Stimulated activated CD8-positive, alpha-beta memory T cell treated with anti-CD3 and anti-CD28 coated beads, Interleukin-12 subunit alpha, Interleukin-12 subunit beta, amount 100 ng/mL, for 4 hours (primary cell): Measurements from ENCODE around the gene CA6.
"Not testable (repeated sequence)": the region's sequence is repeated elsewhere in the genome, so short reads cannot be mapped to it uniquely, and the experiment has no call there.

Experiments
- DNase-seq: peaks from one replicate; pipeline ENCODE4 v3.0.0-alpha.2; 2020; ENCODE audit warnings: low read depth

CA6 gene

DNA sequence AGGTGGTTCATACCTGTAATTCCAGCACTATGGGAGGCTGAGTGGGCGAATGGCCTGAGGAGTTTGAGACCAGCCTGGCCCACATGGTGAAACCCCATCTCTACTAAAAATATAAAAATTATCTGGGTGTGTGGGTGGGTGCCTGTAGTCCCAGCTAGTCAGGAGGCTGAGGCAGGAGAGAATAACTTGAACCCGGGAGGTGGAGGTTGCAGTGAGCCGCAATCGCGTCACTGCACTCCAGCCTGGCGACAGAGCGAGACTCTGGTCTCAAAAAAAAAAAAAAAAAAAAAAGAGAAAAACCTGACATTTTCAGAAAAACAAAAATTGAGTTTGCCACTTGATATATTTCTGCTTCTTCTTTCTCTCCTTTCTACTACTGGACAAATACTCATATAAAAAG lies 24.3 kb downstream of the CA6 start:
- DNase-seq, result no peak

DNA sequence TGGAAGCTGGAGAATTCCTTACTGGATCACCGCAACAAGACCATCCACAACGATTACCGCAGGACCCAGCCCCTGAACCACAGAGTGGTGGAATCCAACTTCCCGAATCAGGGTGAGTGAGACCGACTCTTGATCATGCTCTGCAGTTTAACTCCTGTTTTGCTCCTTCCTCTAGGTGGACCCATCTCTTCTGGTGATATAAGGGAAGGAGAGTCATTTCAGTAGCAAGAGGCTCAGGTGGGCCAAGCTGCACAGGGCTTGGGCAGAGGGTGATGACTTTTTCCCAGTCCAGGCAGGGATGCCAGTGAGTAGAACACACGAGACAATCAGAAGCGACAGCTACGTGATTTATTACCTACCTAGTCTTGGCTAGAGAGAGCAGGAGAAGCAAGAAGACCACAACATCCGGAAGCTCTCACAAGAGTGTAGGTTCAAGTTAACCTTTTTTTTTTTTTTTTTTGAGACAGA lies 25.2 kb downstream of the CA6 start:
- no peak for DNase-seq

DNA sequence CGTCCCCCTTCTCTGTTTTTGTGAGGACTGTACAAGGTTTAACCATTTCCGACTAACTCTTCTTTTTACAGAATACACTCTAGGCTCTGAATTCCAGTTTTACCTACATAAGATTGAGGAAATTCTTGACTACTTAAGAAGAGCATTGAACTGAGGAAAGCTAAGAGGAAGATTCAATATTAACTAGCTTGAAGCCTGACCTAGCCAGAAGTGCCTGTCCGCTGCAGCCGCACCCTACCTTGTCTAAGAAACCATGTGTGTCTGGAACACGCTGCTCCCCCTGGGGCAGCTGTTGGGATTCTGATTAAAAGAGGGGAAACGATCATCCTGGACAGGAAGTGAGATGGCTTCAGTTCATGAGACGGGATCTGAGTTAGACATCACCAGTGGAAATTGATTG lies 28.9 kb downstream of the CA6 start:
- DNase-seq, result no peak

DNA sequence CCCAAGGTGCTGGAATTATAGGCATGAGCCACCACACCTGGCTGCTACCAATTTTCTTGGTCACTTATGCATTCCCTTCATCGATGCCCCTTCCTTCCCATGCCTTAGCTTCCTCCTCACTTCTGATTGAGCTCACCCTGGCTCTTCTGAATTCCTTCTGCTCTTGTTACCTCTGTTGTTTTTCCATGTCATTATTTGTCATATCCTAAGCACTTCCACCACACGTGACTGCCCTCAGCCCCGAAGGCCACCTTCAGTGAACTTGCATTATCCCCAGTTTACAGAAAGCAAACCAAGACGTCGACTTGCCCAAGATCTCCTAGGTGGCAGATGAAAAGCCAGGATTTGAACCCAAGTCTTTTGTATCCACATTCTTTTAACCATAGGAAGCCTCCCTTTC lies 30.7 kb downstream of the CA6 start:
- DNase-seq, result no peak

DNA sequence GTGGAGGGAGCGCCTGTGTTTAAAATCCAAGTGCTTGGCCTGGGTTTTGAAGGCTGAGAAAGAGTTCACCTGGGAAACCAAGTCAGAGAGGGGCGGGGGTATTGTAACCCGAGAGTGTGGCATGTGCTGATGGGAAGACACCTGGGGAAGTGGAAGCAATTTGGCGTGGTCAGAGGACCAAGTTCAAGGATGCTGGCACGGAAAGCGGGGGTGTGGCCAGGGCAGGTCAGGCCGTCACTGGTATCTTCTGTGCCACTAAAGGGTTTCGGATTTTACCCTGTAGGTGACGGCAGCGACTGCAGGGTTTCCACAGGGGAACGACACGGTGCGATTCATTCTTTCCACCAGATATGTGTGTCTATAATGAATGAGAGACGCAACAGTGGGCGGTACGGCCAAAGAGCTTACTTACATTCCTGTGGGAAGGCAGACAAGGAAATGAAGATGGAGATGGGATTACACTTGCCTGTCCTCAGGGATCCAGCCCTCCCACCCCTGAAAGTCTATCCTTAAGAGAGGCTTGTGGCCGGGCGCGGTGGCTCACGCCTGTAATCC lies 31.3 kb downstream of the CA6 start:
- no peak for DNase-seq

DNA sequence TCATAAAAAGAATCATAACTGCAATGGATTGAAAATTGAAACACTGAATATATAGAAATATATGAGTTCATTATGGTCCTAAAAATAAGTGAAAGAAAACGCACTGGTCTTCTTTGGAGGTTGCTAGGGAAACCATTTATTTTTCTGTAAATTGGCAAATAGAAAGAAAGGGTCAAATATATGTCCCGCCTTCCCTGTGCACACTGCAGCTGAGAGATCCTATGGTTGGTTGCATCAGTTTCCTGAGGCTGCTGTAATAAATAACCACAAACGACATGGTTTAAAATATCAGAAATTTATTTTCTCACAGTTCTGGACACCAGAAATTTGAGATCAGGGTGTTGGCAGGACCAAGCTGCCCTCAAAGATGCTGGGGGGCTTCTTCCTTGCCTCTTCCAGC lies 35.0 kb downstream of the CA6 start:
- DNase-seq, result no peak

DNA sequence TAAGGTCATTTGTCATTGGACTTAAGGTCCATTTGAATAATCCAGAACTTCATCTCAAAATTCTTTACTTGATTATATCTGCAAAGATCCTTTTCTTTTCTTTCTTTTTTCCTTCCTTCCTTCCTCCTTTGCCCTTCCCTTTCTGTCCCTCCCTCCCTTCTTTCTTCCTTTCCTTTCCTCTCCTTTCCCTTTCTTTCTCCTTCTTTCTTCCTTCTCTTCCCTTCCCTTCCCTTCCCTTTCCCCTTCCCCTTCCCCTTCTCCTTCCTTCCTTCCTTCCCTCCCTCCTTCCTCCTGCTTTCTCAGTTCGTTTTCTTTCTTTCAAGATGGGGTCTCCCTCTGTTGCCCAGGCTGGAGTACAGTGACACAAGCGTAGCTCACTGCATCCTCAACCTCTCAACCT lies 35.5 kb downstream of the CA6 start:
- no peak for DNase-seq

DNA sequence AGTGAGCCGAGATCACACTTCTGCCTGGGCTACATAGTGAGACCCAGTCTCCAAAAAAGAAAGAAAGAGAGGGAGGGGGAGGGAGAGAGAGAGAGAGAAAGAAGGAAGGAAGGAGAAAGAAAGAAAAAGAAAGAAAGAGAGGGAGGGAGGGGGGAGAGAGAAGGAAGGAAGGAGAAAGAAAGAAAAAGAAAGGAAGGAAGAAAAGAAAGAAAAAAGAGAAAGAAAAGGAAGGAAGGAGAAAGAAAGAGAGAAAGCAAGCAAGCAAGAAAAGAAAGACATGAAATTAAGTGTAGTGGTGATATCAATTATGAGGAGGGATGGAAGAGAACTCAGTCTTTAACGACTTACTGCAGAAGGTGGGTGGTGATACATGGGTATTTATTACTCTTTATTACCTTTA lies 38.5 kb downstream of the CA6 start:
- no peak for DNase-seq

DNA sequence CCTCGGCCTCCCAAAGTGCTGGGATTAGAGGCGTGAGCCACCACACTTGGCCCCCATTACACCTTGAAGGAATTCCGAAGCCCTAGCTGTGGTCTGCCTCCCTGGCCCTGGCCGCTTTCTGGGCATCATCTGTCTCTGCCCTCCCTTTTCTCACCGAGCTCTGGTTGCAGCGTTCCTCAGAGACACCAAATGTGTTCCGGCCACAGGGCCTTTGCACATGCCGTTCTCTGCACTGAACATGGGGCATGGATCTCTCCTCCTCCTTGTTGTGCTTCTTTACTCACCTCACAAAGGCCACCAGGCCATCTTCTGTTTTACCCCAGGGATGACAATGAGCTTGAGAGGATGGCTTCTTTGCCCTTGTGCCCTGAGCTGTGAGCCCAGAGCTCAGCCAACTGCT lies 39.3 kb downstream of the CA6 start:
- no peak for DNase-seq

DNA sequence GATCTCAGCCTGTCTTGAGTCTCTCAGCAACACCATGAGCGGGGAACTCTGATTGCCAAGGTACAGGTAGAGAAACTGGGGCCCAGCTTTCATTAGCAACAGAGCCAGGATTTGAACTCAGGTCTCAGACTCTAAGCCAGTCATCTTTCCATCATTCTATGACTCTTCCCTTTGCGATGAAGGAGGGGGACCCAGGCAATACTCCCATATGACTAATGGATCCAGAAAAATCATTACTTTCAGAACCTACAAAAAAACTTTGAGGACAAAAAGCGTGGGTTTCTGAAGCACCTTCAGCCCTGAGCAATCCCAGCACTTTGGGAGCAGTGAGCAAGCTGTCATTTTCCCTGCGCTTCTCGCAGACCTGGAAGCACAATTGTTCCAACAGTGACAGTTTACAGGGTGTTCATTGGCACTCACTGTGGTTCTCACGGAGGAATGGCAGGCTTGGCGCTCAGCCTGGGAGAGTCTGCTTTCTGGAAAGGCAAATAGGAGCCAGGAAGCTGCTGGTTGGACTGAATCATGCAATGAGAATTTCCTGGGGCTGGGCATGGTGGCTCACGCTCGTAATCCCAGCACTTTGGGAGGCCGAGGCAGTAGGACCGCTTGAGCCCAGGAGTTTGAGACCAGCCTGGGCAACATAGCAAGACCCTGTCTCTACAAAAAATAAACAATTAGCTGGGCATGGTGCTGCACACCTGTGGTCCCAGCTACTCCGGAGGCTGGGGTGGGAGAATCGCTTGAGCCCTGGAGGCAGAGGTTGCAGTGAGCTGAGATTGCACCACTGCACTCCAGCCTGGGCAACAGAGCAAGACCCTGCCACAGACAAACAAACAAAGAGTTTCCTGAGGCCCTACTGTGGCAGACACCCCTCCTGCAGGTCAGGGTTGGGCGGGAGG lies 40.5 kb downstream of the CA6 start:
- no peak for DNase-seq

DNA sequence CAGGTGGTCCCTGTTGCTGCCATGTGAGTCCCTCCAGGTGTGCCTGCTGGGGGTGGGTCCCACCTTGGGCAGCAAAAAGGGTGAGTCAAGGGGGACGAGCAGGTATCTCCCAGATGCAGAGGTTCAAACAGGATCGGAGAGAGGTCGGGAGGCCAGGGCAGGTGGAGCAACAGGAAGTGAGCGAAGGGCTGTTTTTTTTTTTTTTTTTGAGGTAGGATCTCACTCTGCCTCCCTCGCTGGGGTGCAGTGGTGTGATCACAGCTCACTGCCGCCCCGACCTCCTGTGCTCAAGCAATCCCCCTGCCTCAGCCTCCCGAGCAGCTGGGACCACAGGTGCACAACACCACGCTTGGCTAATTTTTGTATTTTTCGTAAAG lies 41.1 kb downstream of the CA6 start:
- DNase-seq, result no peak

DNA sequence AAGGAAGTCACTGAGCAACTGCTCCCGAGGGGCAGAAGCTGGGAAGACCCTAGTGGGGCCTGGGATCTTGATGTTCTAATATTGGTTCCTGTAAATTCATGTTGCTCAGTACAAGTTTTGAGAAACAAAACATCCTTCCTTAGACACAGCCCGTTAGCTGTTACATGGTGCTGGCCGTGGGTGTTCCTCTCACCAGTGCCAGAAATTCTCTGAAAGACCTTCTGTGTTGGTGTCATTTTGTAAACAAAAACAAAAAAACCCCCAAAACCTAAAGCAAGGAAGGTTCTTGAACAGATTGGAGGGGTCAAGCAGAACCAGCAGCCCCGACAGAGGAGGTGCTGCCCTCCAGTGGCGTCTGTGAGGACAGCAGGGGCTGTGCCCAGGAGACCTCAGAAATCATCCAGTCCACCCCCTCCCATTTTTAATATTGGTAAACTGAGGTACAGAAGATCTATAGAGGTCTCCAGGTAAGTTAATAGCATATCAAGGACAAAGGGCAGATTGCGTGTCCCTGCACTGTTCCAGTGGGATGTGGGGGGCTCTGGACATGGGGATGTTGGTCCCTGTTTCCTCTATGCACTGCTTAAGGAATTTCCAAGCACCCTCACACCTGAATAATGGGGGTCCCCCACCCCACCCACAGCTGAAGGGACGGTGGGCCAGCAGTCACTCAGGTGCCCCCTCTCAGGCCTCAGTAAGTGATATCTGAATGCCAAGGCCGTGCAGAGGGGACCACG lies 42.4 kb downstream of the CA6 start:
- DNase-seq, result peak; percentile 48

DNA sequence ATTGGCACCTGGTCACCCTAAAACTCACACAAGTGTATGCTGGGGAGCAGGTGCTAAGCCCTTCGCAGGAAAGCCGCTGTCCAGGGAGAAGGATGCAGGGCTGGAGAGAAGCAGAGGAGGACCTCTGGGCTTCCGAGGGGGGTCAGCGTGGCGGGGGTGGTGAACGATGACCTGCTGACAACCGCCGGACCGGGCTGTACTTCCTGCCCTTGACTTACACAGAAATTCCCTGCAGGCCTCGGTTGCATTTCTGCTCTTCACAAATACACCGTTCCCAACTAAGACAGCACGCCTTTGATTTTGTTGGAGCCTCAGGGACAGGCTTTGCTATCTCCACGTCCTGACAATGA lies 42.9 kb downstream of the CA6 start:
- DNase-seq, result no peak

DNA sequence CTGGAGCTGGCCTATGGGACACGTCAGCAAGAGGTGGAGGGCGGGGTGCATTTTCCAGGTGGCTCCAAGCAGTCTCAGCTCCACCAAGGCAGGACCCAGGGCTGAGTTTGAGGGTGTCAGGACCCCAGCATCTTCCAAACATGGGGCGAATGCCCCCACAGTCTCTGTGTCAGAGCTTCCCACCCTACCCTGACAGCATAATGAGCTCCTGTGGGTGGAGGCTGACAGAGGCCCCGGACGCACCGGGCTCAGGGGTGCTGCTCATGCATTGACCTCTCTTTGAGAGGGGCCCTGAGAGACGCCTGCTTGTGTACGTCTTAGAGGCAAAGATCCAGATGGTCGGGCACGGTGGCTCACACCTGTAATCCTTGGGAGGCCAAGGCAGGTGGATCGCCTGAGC lies 43.4 kb downstream of the CA6 start:
- DNase-seq, result no peak

DNA sequence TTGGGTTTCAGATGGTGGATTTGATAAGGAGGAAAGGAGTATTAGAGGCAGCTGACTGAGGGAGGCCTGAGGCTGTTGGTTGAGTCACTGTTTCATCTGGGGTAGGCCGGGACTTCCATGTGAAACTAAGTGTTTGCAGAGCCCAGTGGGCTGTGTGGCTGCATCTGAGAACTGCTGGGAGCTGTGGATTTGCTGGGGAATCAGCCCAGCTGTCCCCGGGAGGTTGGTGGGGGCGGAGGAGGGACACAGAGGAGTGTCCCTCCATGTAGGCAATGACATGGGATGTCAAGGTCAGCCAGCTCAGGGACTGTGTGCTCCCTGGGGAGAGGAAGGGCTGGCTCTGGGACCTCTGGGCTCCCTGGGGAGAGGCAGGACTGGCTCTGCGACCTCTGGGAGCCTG lies 44.2 kb downstream of the CA6 start:
- no peak for DNase-seq

DNA sequence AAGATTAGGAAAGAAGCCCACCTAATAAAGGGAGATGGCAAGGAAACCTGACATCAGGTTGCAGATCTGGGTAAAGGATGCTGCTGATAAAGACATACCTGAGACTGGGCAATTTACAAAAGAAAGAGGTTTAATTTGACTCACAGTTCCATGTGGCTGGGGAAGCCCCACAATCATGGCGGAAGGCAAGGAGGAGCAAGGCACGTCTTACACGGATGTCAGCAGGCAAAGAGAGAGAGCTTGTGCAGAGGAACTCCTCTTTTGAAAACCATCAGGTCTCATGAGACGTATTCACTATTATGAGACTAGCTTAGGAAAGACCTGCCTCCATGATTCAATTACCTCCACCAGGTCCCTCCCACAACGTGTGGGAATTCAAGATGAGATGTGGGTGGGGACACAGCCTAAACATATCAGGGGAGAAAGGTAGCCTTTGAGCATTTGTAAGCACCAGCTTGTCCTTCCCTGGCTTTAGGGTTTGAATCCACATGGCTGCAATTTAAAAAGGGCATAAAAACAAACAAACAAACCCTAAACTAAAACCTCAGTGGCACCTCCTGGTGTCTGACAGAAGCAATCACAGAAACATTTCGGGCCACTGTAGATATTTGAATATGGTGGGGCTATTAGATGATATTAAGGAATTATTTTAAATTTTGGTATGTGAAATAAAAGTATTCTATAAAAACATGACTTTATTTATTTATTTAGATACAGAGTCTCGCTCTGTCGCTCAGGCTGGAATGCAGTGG lies 47.4 kb downstream of the CA6 start:
- DNase-seq, result no peak

DNA sequence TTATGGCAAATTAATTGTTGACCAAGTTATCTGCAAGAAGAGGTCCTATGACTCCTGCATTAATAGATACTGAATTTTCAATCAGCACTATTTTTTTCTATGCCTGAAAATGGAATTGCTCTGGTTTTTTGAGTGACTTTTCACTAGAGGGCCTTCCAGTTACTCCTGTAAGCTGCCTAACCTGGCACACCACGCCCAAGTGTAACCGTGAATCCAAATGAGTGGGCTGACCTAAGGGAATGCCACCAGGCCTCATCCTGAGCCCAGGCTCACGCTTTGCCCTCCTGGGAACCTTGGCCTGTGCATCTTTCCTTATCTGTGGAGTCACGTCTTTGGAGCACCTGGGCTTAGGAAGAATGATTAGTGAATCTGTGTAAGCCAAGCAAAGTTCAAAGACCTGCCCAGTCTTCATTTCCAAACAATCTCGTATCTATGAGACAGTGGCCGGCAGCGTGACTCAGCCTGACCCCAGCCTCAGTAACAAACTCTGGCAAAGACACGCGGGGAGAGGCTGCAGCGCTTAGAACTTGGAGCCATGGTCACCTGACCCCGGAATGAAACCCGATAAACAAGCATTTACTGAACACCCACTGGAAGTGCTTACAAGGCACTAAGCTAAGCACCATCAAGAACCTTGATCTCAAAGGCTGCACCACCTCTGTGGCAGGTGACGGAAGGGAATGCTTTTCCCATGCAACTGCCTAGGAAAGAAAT lies 48.5 kb downstream of the CA6 start:
- not testable (repeated sequence) for DNase-seq

DNA sequence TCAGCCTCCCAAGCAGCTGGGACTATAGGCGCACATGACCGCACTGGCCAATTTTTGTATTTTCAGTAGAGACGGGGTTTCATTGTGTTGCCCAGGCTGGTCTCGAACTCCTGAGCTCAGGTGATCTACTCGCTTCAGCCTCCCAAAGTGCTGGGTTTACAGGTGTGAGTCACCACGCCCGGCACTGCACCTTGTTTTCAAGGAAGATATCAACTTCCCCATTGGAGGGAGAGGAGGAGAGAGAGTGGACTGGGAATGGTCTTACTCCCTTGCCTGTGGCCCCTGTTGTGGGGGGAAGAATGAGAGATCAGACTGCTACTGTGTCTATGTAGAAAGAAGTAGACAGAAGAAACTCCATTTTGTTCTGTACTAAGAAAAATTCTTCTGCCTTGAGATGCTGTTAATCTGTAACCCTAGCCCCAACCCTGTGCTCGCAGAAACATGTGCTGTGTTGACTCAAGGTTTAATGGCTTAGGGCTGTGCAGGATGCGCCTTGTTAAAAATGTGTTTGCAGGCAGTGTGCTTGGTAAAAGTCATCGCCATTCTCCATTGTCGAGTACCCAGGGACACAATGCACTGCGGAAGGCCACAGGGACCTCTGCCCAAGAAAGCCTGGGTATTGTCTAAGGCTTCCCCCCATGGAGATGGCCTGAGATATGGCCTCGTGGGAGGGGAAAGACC lies 56.0 kb downstream of the CA6 start:
- not testable (repeated sequence) for DNase-seq

DNA sequence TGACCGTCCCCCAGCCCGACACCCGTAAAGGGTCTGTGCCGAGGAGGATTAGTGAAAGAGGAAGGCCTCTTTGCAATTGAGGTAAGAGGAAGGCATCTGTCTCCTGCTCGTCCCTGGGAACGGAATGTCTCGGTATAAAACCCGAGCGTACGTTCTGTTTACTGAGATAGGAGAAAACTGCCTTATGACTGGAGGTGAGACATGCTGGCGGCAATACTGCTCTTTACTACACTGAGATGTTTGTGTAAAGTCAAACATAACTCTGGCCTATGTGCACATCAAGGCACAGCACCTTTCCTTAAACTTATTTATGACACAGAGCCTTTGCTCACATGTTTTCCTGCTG lies 56.5 kb downstream of the CA6 start:
- DNase-seq, result not testable (repeated sequence)

DNA sequence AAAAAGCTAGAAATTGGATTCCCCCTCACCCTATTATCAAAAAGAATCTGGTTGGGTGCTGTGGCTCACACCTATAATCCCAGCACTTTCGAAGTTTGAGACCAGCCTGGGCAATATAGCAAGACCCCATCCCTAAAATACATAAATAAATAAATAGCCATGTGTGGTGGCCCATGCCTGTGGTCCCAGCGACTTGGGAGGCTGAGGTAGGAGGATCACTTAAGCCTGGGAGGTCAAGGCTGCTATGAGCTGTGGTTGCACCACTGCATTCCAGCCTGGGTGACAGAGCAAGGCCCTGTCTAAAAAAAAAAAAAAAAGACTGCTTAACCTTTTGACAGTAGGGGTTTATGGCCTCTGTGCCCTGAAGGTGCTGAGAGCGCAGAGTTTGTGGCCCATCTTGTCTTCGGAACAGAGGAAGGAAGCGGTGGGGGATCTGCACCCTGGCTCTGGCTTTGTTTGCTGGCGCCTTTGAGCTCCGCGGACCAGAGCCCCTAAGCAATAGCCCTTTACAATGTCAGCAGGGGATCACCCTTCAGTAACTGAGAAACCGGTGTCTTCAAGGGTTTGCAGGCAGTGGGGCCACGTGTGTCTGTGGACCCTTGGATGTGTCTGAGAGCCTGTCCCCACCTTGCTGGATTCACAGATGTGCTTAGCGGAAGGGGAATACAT lies 58.5 kb downstream of the CA6 start:
- DNase-seq, result no peak
